ENCODE data around the gene SCRG1.

The SCRG1 gene

DNA sequence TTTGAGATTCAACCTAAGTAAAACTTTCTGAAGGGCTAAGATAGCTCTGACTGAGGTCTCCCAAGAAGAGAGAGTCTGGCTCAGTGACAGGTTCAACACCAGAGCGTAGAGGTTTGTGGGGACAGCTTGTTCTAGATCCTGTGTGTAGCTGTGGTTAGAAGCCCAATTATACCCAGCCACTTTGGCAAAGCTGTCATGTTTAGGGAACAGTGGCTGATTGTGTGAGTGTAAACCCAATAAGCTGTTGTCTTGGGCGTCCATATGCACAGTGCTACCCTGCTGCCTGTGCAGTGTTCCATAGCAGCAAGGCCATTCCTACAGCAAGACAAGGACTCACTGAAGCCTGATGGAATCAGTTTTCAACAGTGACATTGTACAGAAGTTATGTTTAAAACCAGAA is 11.2 kb upstream of the SCRG1 start:
- no peak for DNase-seq

DNA sequence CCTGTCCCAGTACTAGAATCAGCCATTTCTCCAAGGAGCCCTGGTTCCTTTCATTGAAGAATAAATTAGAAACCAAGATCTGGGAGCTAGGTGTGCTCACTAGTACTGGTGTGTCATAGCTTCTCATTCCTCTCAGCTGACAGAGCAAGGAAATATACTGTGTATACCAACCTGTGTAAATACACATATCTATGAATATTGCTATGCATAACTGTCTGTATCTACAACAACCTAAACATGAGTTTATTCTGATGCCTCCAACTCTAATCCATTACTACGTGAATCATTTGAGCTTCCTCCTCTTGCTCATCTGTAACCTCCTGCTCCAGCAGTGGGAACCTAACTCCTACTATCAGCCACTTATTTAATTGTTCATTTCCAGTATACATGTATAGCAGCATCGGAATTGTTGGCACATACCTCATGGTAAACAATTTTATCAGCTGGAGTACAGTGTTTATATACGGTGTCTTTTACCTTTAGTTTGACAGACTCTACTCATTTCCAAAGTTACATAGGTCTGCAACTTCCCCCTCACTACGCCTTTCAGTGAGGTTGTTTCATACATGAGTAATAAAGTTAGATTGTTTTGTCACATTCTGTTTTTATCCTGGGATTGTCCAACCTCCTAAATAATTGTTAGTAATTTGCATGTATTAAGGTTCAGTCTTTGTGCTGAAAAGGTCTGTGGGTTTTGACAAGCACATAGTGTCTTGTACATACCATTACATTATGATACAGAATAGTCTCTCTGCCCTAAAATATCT is 7.1 kb upstream of the SCRG1 start:
- DNase-seq: no peak

DNA sequence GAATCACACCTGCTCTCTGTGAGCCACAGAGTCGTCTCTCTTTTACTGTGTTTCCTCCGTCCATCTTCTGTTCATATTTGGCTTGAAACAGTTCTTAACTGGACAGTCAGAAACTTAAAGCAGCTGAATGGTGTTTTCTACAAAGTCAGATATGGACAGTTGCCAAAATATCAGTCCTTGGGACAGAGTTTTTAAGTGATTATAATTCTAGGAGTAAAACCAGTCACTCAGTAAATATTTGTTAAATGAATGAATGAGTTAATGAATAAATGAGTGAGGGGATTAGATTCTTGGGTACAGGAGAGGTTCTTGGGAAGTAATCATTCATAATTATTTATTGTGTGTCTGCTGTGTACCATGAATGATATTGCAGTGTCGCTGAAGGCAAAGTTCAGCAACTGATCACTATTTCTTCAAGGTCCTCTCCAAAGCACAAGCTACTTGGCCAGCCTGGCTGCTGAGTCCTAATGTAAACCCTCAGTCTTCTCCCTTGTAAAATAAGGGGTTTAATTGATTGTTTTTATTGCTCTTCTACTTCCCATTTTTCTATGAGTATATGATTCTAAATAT is 5.5 kb upstream of the SCRG1 start:
- DNase-seq: no peak

DNA sequence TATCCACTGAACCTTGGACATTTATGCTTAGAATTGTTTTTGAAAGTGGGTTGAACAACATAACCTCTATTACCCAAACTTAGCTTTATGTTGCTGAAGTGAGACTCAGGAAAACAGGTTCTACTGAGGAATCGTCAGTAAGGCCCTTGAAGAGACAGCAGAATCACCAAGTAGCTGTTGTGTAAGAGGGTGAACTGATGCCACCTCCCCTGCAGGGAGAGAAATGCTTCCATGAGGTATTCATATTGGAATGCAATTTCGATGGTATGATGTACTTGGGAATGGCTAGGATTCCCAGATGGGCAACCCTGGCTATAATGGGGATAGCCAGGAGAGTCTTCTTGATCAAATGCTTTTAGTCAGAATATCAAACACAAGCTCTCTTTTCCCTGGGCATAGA is 4.1 kb upstream of the SCRG1 start:
- DNase-seq: no peak

DNA sequence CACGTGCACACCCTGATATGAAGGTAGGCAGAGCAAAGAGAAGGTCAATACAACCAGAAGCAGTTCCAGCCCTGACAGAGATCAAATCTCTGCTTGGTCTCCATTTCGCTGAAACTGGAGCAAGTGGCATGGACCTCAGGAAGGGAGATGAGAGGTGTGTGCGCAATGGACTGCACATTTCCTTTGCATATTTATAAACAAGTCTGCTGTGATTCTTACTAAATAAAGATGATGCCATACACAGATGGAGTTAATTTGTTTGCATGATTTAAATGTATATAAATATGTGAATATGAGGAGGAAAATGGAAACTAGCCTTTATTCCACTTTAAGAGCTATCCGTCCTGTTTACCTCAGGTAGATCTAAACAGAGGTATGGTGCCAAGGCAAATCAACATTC is 2.1 kb upstream of the SCRG1 start:
- no peak for DNase-seq

DNA sequence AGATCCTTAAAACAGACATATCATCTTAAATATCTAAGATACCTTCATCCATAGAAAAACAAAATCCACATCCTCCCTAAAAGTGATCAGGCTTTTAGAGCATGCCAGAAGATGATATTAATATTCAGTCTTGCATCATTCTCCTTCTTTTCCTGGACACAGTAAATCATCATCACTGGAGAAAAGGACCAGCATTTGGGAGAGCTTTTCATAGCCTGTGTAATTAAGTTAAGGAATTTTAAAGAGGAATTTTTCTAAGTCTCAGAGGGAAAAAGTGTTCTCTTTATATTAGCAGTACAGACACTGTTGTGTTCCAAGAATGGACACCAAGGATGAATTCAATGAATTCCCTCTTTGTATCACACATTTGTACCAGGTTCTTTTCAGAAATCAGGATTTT is 696 bp downstream of the SCRG1 start:
- no peak for DNase-seq

DNA sequence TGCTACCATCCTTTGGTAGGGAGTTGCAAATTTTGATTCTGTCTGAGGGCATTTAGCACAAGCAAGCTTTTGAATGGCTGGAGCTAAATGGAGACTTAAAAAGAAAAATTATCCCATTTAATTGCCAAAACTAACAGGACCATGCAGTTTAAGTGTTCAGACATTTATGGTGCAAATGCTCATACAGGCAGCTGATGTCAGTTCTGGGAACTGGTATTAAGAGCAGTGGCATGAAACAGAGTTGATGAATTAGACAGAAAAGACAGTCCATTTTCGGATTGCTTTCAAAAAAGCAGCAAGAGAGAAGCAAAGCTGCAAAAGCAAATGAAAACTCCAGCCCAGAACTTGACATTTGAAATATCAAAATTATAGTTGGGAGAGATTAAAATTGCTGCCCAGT is 1.3 kb downstream of the SCRG1 start:
- DNase-seq: no peak

DNA sequence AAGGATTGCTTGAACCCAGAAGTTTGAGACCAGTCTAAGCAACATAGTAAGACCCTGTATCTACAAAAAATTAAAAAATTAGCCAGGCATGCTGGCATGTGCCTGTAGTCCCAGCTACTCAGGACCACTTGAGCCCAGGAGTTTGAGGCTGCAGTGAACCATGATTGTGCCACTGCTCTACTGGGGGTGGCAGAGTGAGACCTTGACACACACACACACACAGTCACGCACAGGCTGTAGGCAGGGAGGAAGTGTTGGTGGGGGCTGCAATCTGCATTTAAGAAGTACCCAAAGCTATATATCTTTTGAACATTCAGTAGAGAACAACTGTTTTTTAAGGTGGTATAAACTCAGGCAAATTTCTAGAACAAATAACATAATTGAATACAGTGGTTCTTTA is 7.2 kb downstream of the SCRG1 start:
- no peak for DNase-seq

DNA sequence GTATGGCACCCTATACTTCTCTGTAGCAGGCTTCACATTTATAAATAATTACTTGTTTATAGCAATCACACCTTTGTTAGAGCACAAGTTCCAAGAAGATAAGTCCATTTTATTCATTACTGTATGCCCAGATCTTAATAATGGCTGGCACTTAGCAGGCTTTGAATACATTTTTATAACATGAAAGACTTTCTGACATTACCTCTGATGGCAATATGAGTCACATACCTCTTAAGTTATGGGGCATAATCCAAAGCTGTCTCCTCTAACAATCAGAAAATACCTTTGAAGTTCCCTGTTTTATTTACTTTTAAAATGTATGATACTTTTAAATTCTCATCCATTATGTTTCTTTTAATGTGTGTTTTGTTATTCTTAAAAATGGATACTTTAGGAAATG is 12.2 kb downstream of the SCRG1 start:
- no peak for DNase-seq

DNA sequence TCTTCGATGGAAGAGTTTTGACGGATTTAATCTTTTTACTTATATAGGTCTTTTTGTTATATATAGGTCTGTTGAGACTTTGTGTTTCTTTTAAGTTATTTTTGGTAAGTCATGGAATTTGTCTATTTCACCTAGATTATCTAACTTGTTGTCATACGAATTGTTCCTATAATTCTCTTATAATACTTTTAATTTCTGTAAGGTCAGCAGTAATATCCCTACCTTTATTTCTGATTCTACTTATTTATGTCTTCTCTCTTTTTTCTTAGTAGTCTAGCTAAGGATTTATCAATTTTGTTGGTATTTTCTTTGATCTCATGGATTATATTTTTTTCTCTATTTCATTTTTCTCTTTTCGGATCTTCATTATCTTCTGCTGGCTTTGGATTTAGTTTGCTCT is 16.6 kb downstream of the SCRG1 start:
- no peak for DNase-seq

DNA sequence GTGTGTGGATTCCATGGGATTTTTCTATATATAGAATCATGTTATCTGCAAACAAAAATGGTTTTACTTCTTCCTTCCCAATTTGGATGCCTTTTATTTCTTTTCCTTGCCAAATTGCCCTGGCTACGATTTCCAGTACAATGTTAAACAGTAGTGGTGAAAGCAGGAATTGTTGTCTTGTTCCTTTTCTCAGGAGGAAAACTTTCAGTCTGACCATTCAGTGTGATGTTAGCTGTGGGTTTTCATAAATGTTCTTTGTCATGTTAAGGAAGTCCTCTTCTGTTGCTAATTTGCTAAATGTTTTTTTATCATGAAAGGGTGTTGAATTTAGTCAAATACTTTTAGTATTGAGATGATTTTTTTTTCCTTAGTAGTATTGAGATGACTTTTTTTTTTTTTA is 17.3 kb downstream of the SCRG1 start:
- no peak for DNase-seq

DNA sequence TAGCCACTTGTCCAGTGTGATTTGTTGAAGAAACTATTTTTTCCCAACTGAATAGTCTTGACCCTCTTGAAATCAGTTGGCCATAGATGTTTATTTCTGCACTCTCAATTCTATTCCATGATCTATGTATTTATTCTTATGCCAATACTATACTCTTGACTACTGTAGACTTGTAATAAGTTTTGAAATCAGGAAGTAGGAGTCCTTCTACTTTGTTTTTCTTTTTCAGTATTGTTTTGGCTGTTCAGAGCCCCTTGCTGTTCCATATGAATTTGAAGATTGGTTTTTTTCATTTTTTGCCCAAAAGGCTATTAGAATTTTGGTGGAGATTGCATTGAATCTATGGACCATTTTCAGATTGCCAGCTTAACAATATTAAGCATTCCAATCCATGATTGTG is 17.9 kb downstream of the SCRG1 start:
- DNase-seq: no peak

DNA sequence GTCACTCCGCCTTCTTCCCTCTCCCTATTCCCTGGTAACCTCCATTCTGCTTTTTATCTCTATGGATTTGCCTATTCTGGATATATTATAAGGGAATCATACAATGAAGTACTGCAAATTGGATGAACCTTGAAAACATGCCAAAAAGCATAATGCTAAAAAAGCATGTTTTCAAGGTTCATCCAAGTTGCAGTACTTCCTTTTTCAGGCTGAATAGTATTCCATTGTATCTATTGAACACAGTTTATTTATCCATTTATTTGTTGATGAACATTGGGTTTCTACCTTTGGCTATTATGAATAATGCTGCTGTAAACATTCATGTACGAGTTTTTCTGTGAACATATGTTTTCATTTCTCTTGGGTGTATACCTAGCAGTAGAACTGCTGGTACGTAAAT is 19.0 kb downstream of the SCRG1 start:
- DNase-seq: no peak

DNA sequence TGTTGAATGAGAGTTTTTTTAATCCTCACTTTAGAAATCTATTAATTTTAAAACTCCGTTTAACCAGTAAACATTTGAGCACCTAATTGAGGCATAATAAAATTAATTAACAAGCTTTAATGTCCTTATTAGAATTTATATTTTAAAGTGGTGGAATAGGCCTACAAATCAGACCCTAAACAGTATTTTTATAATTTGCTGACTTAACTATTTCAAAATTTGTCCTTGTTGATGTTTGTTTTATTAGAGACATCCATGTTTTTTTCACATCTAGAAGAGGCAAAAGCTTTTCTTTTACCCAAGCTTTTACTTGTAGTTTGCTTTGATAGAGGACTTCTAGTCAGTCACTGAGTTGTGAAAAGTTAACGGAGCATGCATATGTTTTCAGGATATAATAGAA is 24.3 kb downstream of the SCRG1 start:
- no peak for DNase-seq

DNA sequence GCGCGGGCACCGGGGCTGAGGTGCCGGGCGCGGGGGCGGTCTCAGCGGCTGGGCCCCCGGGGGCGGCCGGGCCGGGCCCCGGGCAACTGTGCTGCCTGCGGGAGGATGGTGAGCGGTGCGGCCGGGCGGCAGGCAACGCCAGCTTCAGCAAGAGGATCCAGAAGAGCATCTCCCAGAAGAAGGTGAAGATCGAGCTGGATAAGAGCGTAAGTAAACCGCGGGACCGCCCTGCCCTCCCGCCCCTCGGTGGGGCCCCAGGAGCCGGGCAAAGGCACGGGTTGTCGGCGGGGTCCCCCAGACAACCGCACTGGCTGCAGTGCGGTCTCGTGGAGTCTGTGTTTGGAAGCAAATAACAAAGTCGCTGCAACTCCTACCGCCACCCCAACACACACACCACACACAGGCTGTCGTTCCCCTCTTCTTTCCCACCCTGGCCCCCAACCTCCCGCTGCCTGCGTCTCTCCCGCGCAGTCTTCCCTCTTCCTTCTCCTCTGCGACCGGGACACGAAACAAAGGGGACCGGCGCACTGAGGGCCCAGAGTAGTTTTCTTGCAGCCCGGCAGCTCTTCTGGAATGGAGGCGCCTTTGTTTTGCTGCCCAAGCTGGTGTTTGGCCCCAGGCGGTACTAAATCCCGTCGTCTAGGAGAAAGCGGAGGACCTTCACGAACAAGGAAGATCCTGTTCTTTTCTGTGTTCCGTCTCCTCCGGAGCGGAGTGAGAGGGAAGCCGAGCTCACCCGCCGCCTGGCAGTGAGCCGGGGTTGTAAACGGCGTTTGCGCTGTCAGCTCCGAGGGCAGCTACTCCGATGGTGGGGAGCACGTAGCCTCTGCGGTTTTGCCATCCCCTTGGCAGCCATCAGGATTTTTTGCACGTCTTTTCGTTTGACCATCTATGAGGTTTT is 27.4 kb downstream of the SCRG1 start:
- peak; percentile 46 for DNase-seq

DNA sequence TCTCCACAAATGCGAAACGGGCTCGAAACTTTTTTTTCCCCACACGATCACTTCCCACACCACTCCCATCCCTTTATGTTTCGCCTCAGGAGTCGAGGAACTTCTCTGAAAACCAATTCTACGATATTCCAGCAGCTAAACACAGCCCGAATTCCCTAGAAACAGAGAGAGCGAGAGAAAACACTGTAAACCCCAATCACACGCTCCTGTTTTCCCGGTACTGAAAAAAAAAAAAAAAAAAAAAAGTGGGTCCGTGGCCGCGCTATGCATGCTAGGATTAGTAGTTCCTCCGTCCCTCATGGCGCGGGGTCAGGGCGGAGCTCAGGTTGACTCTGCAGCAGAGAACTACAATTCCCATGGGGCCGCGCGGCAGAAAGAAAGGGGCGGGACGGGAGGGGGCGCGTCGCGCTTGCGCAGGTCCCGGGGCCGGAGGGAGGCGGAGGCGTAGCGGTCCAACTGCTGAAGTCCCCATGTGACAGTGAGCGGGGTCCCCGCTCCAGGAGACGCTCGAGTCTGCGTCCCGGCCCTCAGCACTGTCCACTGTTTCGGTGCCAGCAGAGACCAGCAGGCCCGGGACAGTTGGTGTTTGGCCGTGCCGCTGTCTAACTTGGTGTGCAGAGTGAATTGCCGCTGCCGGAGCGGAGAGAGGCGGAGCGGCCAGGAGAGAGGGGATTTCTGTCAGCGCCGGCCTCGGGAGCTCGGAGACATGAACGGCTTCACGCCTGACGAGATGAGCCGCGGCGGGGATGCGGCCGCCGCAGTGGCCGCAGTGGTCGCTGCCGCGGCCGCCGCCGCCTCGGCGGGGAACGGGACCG is 28.2 kb downstream of the SCRG1 start, which contains the start of gene SAP30:
Gene SAP30, plus strand, starts transcription at position 478 of the 815 bp plus-strand sequence. Its CDS starts 229 bp downstream, at position 707.
- DNase-seq: peak; percentile 91

DNA sequence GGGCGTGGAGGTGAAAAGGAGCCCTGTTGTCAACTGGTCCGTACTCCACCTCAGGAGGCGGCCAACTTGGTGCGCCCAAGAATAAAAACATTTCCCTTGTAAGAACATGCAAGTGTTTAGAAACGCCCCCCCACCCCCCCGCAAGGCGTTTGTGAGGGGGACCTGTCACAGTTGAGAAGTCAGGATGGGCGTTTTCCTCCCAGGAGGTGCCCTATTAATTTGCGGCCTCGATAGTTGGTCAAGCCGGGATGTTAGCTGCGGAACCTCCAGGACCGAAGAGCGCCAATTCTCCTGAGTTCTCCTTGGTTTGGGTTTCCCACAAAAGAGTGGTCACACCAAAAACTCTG is 28.8 kb downstream of the SCRG1 start:
- no peak for DNase-seq

DNA sequence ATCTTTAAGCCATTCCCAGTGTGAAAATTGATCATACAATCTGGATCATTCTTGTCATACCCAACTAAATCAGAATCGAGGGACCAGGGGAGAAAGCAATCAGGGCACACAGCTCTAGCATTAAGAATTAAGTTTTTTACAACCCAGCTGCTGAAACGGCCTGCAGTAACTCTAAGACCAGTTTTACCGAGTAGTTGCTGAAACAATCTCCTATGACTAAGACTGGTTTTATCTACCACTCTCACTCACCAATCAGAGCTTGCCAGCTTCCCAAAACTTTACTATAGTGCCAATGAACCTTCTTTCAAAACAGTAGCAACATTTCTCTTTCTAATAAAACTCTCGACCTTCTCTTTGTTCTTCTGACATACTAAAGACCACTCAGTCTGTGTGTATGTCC is 31.0 kb downstream of the SCRG1 start:
- DNase-seq: no peak

DNA sequence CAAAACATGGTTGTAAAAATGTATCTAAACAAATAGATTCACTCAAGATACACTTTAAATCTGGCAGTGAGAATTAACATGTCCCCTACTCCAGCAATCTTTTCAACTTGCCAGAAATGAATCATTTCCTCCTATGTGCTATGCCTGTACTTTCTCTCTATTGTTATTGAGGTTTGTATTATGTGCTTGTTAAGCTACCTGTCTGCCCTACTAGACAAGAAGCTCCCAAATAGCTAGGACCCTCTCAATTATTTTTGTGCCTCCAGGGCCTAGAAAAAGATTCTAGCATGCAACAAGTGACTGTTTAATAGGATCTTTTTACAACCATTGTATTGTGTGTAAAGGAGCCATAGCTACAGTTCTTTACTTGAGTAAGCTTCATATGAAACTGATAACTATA is 31.6 kb downstream of the SCRG1 start:
- no peak for DNase-seq

DNA sequence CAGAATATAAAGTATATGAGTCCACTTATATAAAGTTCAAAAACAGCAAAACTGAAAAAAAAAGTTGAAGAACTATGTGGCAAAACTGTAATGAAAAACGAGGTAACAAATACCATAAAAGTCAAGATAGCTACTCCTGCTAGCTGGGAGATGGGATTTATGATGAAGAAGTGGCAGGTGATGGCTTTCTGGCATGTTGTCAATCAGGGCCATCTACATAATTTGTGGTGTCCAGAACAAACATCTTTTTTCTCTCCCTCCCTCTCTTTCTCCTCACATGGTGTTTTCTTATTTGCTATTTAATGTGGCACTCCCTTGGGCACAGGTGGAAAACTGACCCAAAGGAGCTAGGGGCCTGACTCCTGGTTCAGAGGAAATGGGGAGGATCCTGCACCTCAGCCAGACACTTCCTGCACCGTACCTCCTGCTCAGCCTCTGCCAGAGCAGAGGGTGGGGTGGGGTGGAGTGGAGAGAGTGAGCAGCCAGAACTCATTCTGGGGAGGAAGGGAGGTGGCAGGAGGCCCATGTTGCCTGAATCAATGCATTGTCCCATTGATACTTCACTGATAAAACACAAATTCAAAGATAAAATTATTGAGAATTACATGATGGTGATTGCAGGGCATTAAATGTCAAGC is 33.4 kb downstream of the SCRG1 start:
- no peak for DNase-seq

DNA sequence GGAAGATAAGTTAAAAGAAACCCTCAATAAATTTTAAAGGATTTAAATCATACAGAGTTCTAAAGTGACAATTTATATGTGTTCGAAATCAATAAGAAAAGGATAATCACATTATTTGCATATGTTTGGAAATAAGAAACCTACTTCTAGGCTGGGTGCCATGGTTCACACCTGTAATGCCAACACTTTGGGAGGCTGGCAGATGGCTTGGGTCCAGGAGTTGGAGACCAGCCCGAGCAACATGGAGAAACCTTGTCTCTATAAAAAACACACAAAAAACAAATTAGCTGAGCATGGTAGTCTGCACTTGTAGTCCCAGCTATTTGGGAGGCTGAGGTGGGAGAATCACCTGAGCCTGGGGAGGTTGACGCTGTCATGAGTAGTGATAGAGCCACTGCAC is 36.2 kb downstream of the SCRG1 start:
- no peak for DNase-seq

DNA sequence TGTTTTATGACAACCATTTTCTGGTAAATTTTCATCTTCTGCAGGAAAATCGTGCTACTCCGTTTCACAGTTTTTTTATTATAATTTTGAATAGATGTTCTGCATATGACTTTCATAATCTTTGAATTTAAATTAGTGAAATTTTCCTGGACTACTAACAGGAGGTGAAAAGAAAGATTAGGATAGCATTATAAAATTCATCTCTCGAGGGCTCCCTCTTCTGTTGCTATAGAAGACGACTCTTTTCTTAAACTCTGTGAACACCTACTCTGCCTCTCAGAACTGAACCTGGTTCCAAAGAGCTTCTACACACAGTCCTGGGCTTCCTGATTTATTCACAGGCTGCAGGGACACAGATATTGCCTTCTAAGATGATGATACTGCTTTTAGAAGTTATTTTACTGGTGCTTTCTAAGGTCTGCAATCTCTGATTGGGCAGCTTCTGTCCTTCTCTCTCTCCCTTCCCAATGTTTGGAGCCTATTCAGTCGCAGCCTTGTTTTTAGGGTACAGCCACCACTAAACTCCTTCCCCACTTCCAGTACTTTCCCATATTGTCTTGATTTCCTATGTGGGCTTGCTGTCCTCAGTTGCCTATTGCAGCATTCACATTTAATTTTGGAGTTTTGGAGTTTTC is 38.2 kb downstream of the SCRG1 start:
- no peak for DNase-seq
